Measurements from ENCODE around the gene MAP3K3.

Gene MAP3K3

DNA sequence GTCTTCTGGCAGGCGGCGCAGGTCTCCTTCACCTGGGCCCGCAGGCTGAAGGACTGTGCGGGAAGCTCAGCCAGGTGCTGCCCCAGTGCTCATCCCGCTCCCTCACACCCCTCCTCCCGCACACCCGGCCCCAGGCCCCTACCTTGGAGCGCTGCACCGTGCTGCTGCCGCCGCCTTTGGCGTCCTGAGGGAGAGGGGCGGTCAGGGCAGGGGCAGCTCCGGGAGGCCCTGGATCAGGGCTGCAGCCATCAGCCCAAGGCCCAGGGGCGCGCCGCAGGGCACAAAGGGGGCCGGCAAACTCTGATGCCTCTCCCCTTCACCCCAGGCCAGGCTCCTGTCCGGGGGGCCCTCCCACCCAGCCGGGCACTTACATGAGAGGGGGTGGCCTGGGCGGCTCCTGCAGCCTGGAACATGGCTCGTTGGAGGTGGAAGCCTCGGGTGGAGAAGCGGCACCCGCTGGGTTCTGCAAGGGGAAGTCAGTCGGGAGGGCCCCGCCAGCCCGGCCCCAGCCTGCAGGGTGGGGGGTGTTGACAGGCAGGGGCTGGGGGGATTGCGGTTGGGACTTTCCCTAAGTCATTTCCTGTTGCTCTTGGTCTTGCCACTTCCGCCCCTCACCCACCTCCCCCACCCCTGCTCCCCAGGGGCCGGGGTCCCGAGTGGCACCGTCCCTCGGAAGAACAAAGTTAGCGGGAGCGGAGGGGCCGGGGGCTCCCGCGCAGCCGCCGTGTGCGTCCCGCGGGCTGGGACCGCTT lies 76.8 kb downstream of the MAP3K3 start:
- TF ChIP-seq CTCF (conservative IDR thresholded peaks at IDR 0.05) (no peak), ZFX (IDR thresholded peaks at IDR 0.05) (no peak)
- H3K27ac ChIP-seq, result no peak overlapping the region

GRCh38 chr17:63699638-63700527 lies 77.7 kb downstream of the MAP3K3 start, which contains the start of gene LIMD2:
TSS of gene LIMD2 (minus strand) at chr17:63700125. CDS start at chr17:63699298, 827 bp downstream.
- peak; percentile 18; the same call in 1 of the 2 replicates for TF ChIP-seq ZFX (IDR thresholded peaks at IDR 0.05)
- no peak for TF ChIP-seq CTCF (conservative IDR thresholded peaks at IDR 0.05)

GRCh38 chr17:63700528-63701455 lies 78.6 kb downstream of the MAP3K3 start:
- H3K27ac ChIP-seq, result no peak overlapping the region
- TF ChIP-seq ZFX (IDR thresholded peaks at IDR 0.05) (no peak), CTCF (conservative IDR thresholded peaks at IDR 0.05) (no peak)

More at GRCh38 chr17:63699638-63700527, 77.7 kb downstream of the MAP3K3 start, which contains the start of gene LIMD2:
- H3K27ac ChIP-seq, result no peak within 1 kb of the TSS

- TF ChIP-seq CTCF (conservative IDR thresholded peaks at IDR 0.05), result no peak
- no peak for TF ChIP-seq ZFX (IDR thresholded peaks at IDR 0.05)
- H3K27ac ChIP-seq, result no peak overlapping the region
Measured at GRCh38 chr17:63701456-63701820, 79.2 kb downstream of the MAP3K3 start.

DNA sequence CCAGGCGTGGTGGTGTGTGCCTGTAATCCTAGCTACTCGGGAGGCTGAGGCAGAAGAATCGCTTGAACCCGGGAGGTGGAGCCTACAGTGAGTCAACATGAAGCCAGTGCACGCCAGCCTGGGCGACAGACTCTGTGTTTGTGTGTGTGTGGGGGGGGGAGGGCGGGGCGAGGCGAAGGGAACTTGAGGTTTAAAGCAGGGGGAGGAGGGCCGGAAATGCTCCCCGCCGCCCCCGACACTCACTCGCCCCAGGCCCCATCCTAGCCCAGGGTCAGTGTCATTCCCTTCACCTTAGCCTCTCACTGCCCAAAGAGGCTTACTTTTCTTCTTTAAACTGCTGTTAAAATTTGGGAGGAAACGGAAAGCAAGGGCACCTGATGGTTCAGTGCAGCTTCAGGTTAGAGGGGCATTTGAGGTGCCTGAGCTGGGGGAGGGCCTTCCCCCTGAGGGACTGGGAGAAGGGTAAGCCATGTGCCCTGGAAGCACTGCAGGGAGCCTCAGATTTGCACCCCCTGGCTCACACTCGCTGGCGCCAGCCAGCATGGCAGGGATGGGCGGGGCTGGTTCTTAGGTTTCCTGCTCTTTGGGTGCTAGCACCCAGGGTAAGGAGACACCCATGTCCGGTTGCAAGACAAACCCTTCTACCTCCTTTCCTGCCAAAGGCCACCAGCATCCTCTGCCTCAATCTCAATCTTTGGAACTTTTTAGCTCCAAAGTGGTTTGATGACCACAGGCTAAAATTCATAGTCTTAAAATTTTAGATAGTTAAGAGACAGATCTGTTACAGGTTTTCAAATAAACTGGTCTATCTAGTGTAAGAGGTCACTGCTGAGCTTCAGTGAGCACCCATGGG lies 79.9 kb downstream of the MAP3K3 start:
- no peak for TF ChIP-seq CTCF (conservative IDR thresholded peaks at IDR 0.05)
- no peak for TF ChIP-seq ZFX (IDR thresholded peaks at IDR 0.05)
- no peak overlapping the region for H3K27ac ChIP-seq

GRCh38 chr17:63702721-63703015 lies 80.5 kb downstream of the MAP3K3 start:
- no peak overlapping the region for H3K27ac ChIP-seq
- TF ChIP-seq CTCF (conservative IDR thresholded peaks at IDR 0.05) (no peak), ZFX (IDR thresholded peaks at IDR 0.05) (no peak)
